RWPE2 (cell line): ENCODE data around the gene SLC17A9.

Source experiments
- ATAC-seq: fragments of 200-7000 bp; cut with Tn5 transposase; 3 replicates; pipeline ENCODE4 v1.9.1; 2021; ENCODE audit warnings: low read depth
- DNase-seq: peaks from one replicate; pipeline ENCODE4 v3.0.0-alpha.2; 2020; ENCODE audit warnings: low spot score
- H3K27ac ChIP-seq: fragments of 450-650 bp; 2 replicates; pipeline ENCODE4 v1.5.1; 2017; ENCODE audit warnings: mild to moderate bottlenecking; ENCODE audit not compliant: poor library complexity, severe bottlenecking
- H3K27me3 ChIP-seq: fragments of 250-450 bp; sonication (Bioruptor Pico); 2 replicates; pipeline ENCODE4 v1.5.1; 2021; ENCODE audit warnings: mild to moderate bottlenecking, moderate library complexity; ENCODE audit not compliant: insufficient read depth, poor library complexity, severe bottlenecking
- H3K36me3 ChIP-seq: fragments of 250-450 bp; sonication (Bioruptor Pico); 2 replicates; pipeline ENCODE4 v1.5.1; 2020; ENCODE audit warnings: low read depth, mild to moderate bottlenecking, moderate library complexity
- H3K4me1 ChIP-seq: fragments of 250-450 bp; sonication (Bioruptor Pico); 2 replicates; pipeline ENCODE4 v1.5.1; 2021; ENCODE audit warnings: mild to moderate bottlenecking, moderate library complexity; ENCODE audit not compliant: insufficient read depth, poor library complexity, severe bottlenecking
- H3K4me3 ChIP-seq: fragments of 250-450 bp; sonication (Bioruptor Pico); 2 replicates; pipeline ENCODE4 v1.5.1; 2021; ENCODE audit warnings: mild to moderate bottlenecking, moderate library complexity; ENCODE audit not compliant: severe bottlenecking
- H3K9me3 ChIP-seq: fragments of 250-450 bp; sonication (Bioruptor Pico); 2 replicates; pipeline ENCODE4 v1.5.1; 2021; ENCODE audit warnings: mild to moderate bottlenecking, moderate library complexity; ENCODE audit not compliant: severe bottlenecking
- CTCF ChIP-seq: fragments of 450-650 bp; IDR thresholded peaks from one replicate; pipeline ENCODE4 v1.5.1; 2017; ENCODE audit warnings: mild to moderate bottlenecking, moderate library complexity; ENCODE audit not compliant: poor library complexity, severe bottlenecking

Gene SLC17A9

DNA sequence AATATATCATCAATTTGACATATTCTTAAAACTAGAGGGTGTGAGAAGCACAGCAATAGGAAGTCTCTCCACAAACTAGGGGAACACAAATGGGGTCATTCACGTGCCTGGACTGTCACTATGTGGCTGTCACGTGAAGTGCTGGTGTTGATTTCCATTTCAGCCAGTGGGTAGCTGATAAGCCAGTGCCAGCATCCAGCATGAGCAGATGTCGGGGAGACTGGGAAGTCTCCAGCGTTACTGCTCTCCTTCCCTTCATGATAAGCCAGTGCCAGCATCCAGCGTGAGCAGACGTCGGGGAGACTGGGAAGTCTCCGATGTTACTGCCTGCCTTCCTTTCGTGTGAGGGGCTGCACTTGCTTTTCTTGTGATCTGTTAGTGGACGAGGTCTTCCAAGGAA, 5.6 kb upstream of the SLC17A9 start:
- TF ChIP-seq CTCF, result no peak
- H3K27me3 ChIP-seq, result no peaks in the 10 kb centered on the region
- no peak overlapping the region for H3K4me3 ChIP-seq
- no peaks in the 10 kb centered on the region for H3K9me3 ChIP-seq
- H3K27ac ChIP-seq, result no peak overlapping the region
- no peak for ATAC-seq
- H3K36me3 ChIP-seq, result peaks cover 74% of the 10 kb centered on the region
- H3K4me1 ChIP-seq, result no peaks in the 10 kb centered on the region
- DNase-seq, result peak; percentile 61

DNA sequence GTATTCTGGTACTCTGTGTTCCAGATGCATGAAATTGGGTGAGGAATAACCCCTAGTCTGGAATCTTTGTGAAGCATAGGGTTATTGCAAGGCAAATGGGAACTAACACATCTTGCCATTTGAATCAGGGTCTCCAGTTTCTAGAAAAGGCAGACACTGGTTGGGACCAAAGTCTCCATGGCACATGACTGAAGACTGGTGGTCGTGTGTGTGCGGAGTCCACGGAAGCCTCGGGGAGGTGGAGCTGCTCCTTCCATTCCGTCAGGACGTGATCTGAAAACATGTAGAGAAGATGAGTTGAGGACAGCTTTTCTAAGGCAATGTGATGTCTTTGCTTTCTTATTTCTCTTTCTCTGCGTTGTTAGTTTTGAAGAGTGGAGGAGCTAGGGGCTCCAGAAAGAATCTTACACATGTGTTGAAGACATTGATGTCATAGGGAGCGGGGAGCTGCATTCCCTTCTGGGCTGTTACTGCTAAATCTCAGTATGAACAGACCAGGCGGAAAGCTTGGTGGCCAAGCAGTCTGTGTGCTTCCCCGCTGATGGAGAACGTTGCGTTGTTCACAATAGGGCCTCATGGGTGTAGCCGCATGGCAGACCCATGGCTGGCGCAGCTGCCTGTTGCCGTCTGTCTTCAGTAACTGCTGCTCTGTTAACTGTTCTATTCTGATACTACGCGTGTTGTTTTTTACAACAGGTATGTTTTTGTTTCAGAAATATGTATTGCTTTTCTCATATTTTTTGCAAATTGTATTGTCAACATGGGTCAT, 4.8 kb upstream of the SLC17A9 start:
- H3K4me1 ChIP-seq, result no peaks in the 10 kb centered on the region
- H3K9me3 ChIP-seq, result no peaks in the 10 kb centered on the region
- no peaks in the 10 kb centered on the region for H3K27me3 ChIP-seq
- peaks cover 66% of the 10 kb centered on the region for H3K36me3 ChIP-seq
- H3K4me3 ChIP-seq, result no peak overlapping the region
- H3K27ac ChIP-seq, result no peak overlapping the region
- no peak for TF ChIP-seq CTCF
- peak; percentile 68 for DNase-seq
- ATAC-seq, result no peak

DNA sequence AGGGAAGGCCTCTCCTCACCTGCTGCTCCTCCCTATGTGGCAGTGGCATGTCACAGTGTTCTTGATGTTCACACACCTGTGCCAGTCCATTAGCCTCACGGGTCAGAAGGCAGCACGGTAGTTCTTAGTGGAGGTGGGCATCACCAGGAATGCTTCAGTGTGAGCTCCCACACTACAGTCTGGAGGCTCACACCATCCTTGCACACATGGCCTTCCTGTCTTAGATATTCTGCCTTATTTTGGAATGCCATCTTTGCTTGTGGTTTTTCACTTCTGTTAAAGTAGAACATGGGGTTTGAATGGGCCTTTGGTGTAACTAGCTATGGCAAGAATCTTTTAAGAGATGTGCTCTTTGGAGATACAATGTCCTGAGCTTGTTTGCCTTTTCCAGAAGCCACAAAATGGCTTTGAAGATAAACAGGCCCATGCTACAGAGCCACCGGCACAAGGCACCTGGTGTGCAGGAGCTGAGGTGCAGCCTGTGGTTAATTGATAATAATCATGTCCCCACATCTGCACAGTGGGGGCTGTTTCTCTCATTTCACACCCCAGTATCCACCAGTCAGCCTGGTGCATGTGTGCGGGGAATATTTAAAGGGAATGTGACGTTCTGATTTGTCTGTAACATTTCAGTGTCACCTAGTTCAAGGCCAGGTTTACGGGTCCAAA, 3.2 kb upstream of the SLC17A9 start:
- peaks cover 52% of the 10 kb centered on the region for H3K36me3 ChIP-seq
- H3K27me3 ChIP-seq, result no peaks in the 10 kb centered on the region
- no peak for DNase-seq

GRCh38 chr20:62949962-62950361, 2.5 kb upstream of the SLC17A9 start:
- ATAC-seq (no peak), DNase-seq (no peak)
- H3K27ac ChIP-seq, result no peak overlapping the region
- peaks cover 45% of the 10 kb centered on the region for H3K36me3 ChIP-seq
- H3K27me3 ChIP-seq, result no peaks in the 10 kb centered on the region
- no peaks in the 10 kb centered on the region for H3K9me3 ChIP-seq
- TF ChIP-seq CTCF, result no peak
- H3K4me3 ChIP-seq, result no peak overlapping the region
- H3K4me1 ChIP-seq, result no peaks in the 10 kb centered on the region

More for the DNA sequence above, 3.2 kb upstream of the SLC17A9 start:
- TF ChIP-seq CTCF, result no peak
- H3K4me1 ChIP-seq, result no peaks in the 10 kb centered on the region
- no peaks in the 10 kb centered on the region for H3K9me3 ChIP-seq
- no peak for ATAC-seq
- H3K4me3 ChIP-seq, result no peak overlapping the region
- H3K27ac ChIP-seq, result no peak overlapping the region

GRCh38 chr20:62950741-62951140, 1.8 kb upstream of the SLC17A9 start:
- DNase-seq, result peak; percentile 80
- Histone ChIP-seq H3K4me3 (no peak overlapping the region), H3K27me3 (no peaks in the 10 kb centered on the region), H3K9me3 (no peaks in the 10 kb centered on the region), H3K36me3 (peaks cover 37% of the 10 kb centered on the region), H3K4me1 (no peaks in the 10 kb centered on the region), H3K27ac (no peak overlapping the region)
- TF ChIP-seq CTCF, result no peak
- ATAC-seq, result no peak
